DMS79 (cell line): Measurements from ENCODE around the gene SORL1.

ENCODE experiments used
- DNase-seq: peaks from one replicate; lab custom pipeline; 2025; lab: John Stamatoyannopoulos, UW

Gene SORL1

GRCh38 chr11:121429556-121429955 is 22.6 kb upstream of the SORL1 start:
- no peak for DNase-seq

DNA sequence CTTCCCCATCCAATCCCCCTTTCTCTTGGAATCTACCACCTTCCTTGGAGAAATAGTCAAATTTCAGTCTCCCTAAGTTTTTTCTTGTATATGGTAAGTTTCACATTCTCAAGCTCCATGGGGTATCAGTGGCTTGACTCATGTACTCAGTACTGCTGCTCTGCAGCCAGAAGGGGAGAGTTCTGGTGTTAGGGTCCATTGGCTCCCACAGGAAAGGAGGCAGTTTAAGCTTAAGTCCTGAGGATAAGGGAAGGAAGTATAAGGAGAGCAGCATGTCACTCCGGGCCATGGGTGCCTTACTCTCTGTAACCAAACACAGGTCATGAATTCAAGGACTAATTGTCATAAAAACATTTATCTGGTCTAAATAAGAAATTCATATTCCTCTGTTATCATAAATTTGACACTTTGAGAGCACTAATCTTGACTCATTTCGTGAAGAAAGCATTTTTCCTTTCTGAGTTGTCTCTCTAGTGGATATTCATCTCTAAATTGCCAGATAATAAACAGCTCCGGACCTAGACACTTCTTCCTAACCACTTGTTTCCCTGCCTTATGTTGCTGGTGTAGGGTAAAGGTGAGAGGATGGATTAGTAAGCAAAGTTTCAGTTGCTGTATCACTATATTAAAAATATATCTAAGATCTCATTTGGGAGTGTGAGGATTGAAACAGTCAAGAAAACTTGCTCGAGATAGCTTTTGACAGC is 20.1 kb upstream of the SORL1 start:
- no peak for DNase-seq

DNA sequence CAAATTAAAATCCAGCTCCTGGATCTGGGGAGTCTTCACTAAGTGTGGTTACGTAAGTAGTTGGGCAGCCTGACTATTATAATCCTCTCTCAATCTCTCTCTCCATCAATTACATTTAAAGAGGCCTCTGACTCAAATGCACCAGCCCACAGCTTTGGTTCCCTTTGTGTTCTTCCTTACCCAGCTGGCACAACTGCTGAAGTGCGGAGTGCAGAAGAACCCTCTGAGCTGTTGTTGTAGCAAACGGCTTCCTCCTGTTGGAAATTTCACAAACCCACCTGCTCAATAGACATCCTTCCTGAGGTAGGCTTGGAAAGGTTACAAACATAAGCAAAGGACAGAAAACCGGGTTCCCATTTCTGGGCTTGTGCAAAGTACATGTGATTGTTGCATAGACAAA is 17.0 kb upstream of the SORL1 start:
- DNase-seq: peak; percentile 77

GRCh38 chr11:121435551-121436511 is 16.3 kb upstream of the SORL1 start:
- DNase-seq: peak; percentile 93

GRCh38 chr11:121437018-121437685 is 15.0 kb upstream of the SORL1 start:
- no peak for DNase-seq

- DNase-seq: no peak
Measured at GRCh38 chr11:121437686-121438078, 14.4 kb upstream of the SORL1 start.

DNA sequence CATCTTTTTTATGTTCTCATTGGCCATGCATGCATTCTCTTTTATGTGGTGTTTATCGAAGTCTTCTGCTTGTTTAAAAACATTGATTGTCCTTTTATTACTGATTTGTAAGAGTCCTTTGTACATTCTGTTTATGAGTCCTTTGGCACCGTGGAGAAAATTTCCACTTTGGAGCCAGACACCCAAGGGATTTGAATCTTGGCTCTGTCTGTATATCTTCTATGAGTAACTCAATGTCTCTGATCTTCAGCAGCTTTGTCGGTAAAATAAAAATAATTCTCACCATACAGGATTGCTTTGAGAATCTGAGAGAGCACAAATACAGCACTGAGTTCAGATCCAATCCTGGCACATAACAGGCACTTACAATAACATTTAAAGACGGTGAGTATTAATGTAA is 12.8 kb upstream of the SORL1 start:
- DNase-seq: no peak

GRCh38 chr11:121439759-121440158 is 12.4 kb upstream of the SORL1 start:
- DNase-seq: no peak

- no peak for DNase-seq
Measured at GRCh38 chr11:121441521-121441920, 10.6 kb upstream of the SORL1 start.

GRCh38 chr11:121443688-121444275 is 8.3 kb upstream of the SORL1 start:
- no peak for DNase-seq

- DNase-seq: no peak
Measured at GRCh38 chr11:121444526-121444925, 7.6 kb upstream of the SORL1 start.

GRCh38 chr11:121445071-121445768 is 6.9 kb upstream of the SORL1 start:
- no peak for DNase-seq

- DNase-seq: no peak
Measured at GRCh38 chr11:121446752-121447156, 5.4 kb upstream of the SORL1 start.

- no peak for DNase-seq
Measured at GRCh38 chr11:121448011-121448410, 4.1 kb upstream of the SORL1 start.

DNA sequence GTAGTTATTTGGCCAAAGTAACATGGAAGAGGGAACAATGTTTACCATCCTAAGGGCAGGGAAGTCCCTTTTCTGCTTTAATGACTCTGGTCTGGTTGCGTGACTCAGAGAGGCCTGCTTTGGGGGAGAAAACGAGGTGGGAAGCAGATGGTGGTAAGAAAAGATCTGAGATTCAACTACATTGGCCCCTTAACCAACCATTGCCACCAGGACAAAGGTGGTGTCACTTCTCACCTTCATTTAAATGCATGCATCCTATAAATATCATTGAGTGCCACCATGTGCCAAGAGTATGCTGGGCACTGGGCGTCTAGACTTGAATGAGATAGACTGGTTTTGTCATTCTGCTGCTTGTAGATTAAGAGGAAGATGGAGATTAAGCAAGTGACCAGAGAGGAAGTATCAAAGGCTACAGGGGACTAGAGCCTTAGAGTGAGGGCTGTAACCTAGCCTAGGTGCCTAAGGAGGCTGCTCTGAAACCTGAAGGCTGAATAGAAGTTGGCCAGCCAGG is 3.6 kb upstream of the SORL1 start:
- no peak for DNase-seq

DNA sequence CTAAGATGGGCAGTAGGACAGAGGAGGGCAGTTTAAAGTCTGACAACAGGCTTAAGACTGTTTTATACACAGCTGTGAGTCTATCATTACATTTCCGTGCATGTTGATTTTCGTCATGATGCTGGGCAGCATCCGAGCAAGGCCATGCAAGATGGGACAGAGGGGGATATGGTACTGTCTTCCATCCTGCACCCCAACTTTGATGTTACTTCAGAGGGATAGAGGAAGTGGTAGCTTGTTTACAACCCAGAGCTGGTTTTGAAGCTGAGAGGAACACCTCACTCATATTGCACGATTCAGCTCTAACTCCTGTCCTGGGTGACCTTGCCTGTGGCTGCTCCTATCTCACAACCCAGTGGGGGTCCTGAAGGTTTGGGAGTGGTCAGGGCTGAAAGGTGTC is 3.0 kb upstream of the SORL1 start:
- DNase-seq: no peak

GRCh38 chr11:121449626-121450025 is 2.5 kb upstream of the SORL1 start:
- no peak for DNase-seq

DNA sequence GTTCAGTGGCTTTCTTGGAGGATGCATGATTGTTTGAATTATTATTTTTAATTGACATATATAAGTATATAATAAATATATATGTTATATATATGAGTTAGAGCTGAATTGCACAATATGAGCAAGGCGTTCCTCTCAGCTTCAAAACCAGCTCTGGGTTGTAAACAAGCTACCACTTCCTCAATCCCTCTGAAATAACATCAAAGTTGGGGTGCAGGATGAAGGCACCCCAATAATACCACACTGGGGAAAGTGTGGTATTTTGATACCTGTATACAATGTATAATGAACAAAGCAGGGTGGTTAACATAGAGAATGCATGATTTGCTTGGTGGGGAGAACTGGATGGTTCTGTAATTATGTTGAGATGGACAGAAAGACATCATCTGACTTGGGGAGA is 1.7 kb upstream of the SORL1 start:
- no peak for DNase-seq

- no peak for DNase-seq
Measured at GRCh38 chr11:121451178-121451985, 732 bp upstream of the SORL1 start.

GRCh38 chr11:121452609-121453150 is 566 bp downstream of the SORL1 start, which contains the start of gene SORL1-AS1:
Gene SORL1-AS1, minus strand, starts transcription at chr11:121452967.
- DNase-seq: peak; percentile 56
